ENCODE measurements around the gene KIF25.
A peak's percentile ranks its signal among the peaks of the same experiment; 100 is the strongest.

KIF25 gene

DNA sequence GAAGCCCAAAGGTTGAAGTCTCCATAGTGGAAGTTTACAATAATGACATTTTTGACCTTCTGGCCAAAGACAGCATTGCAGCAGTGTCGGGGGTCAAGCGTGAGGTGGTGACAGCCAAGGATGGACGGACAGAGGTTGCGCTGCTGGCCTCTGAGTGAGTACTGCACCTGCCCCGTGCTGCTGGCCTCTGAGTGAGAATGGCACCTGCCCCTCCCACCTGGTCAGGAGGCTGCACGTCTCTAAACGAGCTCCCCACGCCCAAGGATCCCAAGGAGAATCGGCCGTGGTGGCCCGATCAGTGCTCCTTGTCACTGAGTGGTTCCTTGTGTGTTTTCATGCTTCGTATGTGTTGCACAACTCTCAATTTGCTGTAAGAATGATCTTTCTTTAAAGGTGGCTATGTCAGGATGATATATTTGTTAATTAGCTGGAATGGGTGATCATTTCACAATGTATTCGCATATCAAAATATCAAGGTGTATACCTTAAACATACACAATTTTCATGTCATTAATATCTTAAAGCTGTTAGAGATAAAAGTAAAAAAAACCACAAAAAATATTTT is 41.2 kb downstream of the KIF25 start:
- no peak for DNase-seq
- peaks cover 17% of the 10 kb centered on the region for H3K9me3 Mint-ChIP-seq
- H3K4me1 Mint-ChIP-seq, result no peaks in the 10 kb centered on the region
- peaks cover 7% of the 10 kb centered on the region for H3K36me3 Mint-ChIP-seq (ENCODE audit: low read depth)
- peaks cover 32% of the 10 kb centered on the region for H3K27me3 Mint-ChIP-seq
- no peak overlapping the region for H3K4me3 Mint-ChIP-seq
- H3K27ac Mint-ChIP-seq, result no peak overlapping the region
- ATAC-seq, result no peak

DNA sequence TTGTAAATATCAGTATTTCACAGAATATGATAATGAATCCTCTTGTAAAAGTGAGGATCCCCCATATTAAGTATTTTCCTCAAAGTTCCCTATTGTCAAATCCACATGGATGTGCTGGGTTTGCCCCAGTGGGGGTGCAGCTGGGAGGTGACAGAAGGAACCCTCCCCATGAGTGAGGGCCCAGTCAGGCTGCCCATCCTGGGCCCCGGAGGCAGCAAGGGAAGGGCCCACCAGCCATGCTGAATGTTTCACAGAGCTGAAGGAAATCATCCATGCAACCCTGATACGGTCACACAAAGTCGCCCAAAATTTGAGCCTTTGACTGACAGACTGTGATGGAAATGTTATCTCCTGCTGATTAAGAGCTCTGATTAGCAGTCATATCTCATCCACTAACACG is 41.8 kb downstream of the KIF25 start:
- ATAC-seq, result no peak
- peaks cover 27% of the 10 kb centered on the region for H3K27me3 Mint-ChIP-seq
- no peak overlapping the region for H3K27ac Mint-ChIP-seq
- DNase-seq, result no peak
- no peaks in the 10 kb centered on the region for H3K4me1 Mint-ChIP-seq
- H3K36me3 Mint-ChIP-seq (ENCODE audit: low read depth), result peaks cover 7% of the 10 kb centered on the region
- H3K9me3 Mint-ChIP-seq, result peaks cover 17% of the 10 kb centered on the region
- H3K4me3 Mint-ChIP-seq, result no peak overlapping the region

DNA sequence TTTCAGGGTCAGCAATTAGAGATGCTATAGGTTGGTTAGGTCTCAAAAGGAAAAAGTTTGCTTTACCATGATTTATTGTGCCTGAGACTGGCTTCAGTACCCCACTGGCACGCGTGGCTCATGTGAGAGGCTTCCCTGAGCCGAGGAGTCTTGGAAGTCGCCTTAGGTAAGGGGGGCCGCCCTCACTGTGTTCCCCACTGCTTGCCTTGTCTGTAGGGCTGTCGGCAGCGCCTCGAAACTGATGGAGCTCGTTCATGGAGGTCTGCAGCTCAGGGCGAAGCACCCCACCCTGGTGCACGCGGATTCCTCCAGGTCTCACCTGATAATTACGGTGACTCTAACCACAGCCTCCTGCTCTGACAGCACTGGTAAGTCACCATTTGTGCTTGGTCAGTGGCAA is 42.4 kb downstream of the KIF25 start:
- Mint-ChIP-seq H3K27ac (no peak overlapping the region), H3K4me3 (no peak overlapping the region), H3K9me3 (peaks cover 17% of the 10 kb centered on the region), H3K36me3 (ENCODE audit: low read depth) (peaks cover 7% of the 10 kb centered on the region), H3K4me1 (no peaks in the 10 kb centered on the region), H3K27me3 (peaks cover 22% of the 10 kb centered on the region)
- no peak for DNase-seq
- no peak for ATAC-seq

DNA sequence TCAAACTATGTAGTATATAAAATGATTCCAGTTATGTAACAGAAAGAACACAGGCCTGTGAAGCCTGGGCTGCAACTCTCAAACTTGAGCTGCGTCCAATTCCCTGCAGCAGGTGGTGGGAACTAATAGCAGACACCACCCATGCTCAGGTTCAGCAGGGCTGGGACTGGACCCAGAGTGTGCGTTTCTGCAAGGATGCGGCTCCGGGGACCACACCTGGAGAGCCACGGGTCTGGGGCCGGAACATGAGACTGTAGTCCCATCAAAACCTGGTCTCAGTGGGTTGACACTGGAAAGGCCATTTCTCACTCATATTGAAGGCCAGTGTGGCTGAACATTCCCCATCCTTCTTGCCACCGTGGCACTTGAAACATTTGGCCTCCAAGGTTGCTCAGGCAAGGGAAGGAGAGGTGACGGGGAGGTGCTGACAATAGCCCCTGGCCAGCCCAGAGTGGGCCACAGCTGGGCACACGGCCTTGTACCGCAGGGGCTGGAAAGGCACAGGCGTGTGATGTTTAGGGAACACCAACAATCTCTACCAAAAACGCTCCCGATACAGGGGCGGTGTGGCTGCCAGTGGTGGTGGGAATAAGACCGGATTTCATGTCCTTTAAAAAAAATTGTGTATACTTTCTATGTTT is 43.5 kb downstream of the KIF25 start:
- no peak for ATAC-seq
- DNase-seq, result no peak
- Mint-ChIP-seq H3K36me3 (ENCODE audit: low read depth) (peaks cover 7% of the 10 kb centered on the region), H3K27ac (no peak overlapping the region), H3K4me1 (no peaks in the 10 kb centered on the region), H3K27me3 (peaks cover 13% of the 10 kb centered on the region), H3K9me3 (peaks cover 17% of the 10 kb centered on the region), H3K4me3 (no peak overlapping the region)

DNA sequence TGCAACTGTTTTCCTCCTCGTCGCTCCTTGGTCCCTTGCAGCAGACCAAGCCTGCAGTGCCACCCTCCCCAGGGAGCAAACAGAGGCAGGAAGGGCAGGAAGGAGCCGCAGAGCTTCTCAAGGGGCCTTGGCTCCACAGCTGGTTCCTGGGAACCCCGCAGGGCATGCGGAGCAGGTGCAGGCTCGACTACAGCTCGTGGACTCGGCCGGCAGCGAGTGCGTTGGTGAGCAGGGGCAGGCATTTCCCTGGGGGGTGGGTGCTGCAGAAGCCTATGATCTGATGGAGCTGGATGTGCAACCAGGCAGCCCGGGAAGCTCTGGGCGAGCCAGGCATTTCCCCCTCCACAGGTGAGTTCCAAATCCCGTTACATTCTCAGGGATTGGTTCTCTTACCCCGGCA is 44.5 kb downstream of the KIF25 start:
- H3K9me3 Mint-ChIP-seq, result peaks cover 14% of the 10 kb centered on the region
- H3K27me3 Mint-ChIP-seq, result peaks cover 8% of the 10 kb centered on the region
- ATAC-seq, result peak; percentile 14
- no peak for DNase-seq
- H3K4me3 Mint-ChIP-seq, result no peak overlapping the region
- H3K27ac Mint-ChIP-seq, result no peak overlapping the region
- H3K36me3 Mint-ChIP-seq (ENCODE audit: low read depth), result peaks cover 5% of the 10 kb centered on the region
- no peaks in the 10 kb centered on the region for H3K4me1 Mint-ChIP-seq

DNA sequence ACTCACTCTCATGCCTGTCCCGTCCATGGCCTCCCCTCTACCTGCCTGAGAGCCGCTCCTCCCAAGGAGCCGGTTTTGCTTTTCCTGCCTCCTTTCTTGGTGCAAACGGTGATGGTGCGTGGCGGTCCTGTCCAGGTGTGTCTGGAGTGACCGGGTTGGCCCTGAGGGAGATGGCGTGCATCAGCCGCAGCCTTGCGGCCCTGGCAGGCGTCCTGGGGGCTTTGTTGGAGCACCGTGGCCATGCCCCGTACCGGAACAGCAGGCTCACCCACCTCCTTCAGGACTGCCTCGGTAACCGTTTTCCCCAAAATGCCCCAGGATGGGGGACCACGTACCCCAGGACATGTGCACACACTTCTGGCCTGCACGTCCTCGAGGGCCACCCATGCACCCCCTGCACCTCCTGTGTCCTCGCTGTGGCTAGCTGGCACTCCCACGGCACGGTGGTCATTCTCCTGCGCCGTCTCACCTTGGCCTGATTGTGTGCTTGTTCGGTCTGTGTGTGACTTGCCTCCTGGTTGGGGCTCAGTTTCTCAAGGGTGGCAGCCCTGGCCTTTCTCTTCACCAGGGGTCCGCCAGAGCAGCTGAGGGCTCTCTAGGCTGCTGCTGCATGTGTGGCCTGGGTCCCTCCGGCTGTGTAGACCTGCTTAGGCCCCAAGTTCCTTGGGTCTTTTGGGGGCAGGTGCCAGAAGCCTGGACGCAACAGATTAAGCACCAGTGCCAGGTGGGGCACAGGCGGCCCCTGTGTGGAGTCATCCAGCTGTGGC is 45.1 kb downstream of the KIF25 start:
- peaks cover 2% of the 10 kb centered on the region for H3K27me3 Mint-ChIP-seq
- ATAC-seq (no peak), DNase-seq (no peak)
- H3K4me1 Mint-ChIP-seq, result no peaks in the 10 kb centered on the region
- H3K9me3 Mint-ChIP-seq, result peaks cover 9% of the 10 kb centered on the region
- H3K36me3 Mint-ChIP-seq (ENCODE audit: low read depth), result peaks cover 5% of the 10 kb centered on the region
- H3K4me3 Mint-ChIP-seq, result no peak overlapping the region
- no peak overlapping the region for H3K27ac Mint-ChIP-seq

DNA sequence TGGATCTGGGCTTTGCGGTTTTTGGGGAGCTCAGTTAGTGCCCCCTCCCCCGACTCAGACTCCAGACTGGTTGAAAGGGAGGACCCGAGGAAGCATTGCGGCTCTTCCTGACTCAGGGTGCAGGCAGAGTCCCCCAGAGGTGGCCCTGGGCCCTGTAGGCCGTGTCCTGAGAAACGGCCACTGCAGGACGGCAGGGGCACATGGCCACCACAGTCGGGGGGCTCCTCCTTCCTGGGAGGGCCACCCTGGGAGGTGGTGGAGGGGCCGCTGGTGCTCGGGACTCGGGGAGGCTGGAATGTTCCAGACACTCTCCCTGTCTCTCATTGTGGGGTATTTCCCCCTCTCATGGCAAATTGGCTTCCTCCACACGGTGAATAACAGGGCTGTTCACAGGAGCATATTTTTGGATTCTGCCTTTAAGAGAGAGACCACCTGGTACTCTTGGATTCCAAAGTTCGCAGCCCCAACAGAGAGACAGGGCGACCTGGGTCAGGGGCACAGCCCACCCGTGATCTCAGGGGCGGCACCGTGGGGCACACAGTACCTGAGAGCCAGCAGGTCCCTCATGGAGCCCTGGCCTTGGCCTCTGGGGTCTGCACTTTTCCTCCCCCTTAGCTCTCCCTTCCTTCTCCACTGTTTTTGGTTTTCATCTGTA is 45.8 kb downstream of the KIF25 start:
- H3K36me3 Mint-ChIP-seq (ENCODE audit: low read depth), result peaks cover 5% of the 10 kb centered on the region
- no peak overlapping the region for H3K4me3 Mint-ChIP-seq
- DNase-seq (no peak), ATAC-seq (no peak)
- H3K9me3 Mint-ChIP-seq, result peaks cover 6% of the 10 kb centered on the region
- no peaks in the 10 kb centered on the region for H3K4me1 Mint-ChIP-seq
- H3K27ac Mint-ChIP-seq, result no peak overlapping the region
- H3K27me3 Mint-ChIP-seq, result peaks cover 2% of the 10 kb centered on the region

DNA sequence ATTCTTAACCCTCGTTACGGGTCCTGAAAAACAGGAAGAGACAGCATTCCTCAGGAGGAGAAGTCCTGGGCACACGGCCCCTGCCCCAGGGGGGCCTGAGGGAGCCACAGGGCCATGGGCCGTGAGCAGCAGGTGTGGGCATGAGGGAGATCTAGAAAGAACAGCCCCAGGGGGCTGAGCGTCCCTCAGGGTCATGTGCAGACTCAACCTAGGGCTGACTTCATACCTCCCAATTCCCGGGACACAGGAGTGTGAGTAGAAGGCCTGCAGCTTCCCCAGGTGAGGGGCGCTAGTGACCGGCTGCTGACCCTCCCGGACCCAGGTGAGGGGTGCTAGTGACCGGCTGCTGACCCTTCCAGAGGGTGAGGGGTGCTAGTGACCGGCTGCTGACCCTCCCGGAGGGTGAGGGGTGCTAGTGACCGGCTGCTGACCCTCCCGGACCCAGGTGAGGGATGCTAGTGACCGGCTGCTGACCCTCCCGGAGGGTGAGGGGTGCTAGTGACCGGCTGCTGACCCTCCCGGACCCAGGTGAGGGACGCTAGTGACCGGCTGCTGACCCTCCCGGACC is 46.5 kb downstream of the KIF25 start:
- no peak overlapping the region for H3K27ac Mint-ChIP-seq
- H3K9me3 Mint-ChIP-seq, result peaks cover 6% of the 10 kb centered on the region
- no peaks in the 10 kb centered on the region for H3K27me3 Mint-ChIP-seq
- H3K4me1 Mint-ChIP-seq, result no peaks in the 10 kb centered on the region
- no peak overlapping the region for H3K4me3 Mint-ChIP-seq
- ATAC-seq, result no peak
- DNase-seq, result no peak
- peaks cover 5% of the 10 kb centered on the region for H3K36me3 Mint-ChIP-seq (ENCODE audit: low read depth)

DNA sequence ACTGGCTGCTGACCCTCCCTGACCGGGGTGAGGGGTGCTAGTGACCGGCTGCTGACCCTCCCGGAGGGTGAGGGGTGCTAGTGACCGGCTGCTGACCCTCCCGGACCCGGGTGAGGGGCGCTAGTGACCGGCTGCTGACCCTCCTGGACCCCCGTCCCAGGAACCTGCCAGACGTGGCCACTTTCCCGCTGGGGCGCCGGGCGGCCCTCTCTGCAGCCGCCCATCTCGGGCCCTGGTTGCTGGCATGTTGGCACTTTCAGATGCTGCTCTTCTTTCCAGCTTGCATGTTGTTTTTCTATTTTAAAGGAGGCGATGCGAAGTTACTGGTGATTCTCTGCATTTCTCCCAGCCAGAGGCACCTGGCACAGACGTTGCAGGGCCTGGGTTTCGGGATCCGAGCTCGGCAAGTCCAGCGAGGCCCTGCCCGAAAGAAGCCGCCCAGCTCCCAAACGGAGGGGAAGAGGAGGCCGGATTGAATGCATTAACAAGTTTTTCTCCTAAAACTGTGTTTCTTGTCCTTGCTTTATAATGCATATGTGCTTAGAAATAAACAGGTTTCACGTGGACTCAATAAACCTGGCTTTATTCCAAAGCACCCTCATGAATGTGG is 47.2 kb downstream of the KIF25 start:
- ATAC-seq (no peak), DNase-seq (no peak)
- H3K27me3 Mint-ChIP-seq, result no peaks in the 10 kb centered on the region
- no peak overlapping the region for H3K27ac Mint-ChIP-seq
- H3K9me3 Mint-ChIP-seq, result peaks cover 3% of the 10 kb centered on the region
- peaks cover 2% of the 10 kb centered on the region for H3K36me3 Mint-ChIP-seq (ENCODE audit: low read depth)
- H3K4me1 Mint-ChIP-seq, result no peaks in the 10 kb centered on the region
- H3K4me3 Mint-ChIP-seq, result no peak overlapping the region

DNA sequence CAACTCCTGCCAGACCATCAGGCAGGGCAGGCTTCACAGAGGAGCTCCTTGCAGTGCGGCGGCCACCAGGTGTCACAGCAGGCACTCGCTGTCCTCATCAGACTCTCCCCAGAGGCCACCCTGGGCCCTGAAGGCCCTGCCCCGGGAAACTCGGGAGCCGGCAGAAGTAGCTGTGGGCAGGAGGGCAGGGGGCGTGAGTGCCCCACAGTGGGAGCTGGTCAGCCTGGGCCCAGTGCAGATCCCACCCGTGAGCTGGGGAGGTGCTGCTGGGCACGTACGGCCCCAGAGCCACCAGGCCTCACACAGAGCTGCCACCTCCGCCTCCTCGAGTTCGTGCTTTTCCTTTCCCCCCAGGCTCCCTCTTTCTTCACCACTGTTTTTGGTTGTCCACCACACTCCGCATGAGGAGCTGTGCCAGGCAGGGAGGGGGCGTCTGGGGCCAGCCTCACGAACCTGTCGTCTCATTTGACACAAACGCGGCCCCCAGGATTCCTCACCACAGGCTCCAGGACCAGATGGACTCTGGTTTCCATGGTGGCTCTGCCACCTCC is 47.7 kb downstream of the KIF25 start:
- Mint-ChIP-seq H3K4me1 (no peaks in the 10 kb centered on the region), H3K4me3 (no peak overlapping the region), H3K9me3 (no peaks in the 10 kb centered on the region), H3K27me3 (no peaks in the 10 kb centered on the region), H3K27ac (no peak overlapping the region), H3K36me3 (ENCODE audit: low read depth) (peaks cover 1% of the 10 kb centered on the region)
- no peak for DNase-seq
- ATAC-seq, result no peak

DNA sequence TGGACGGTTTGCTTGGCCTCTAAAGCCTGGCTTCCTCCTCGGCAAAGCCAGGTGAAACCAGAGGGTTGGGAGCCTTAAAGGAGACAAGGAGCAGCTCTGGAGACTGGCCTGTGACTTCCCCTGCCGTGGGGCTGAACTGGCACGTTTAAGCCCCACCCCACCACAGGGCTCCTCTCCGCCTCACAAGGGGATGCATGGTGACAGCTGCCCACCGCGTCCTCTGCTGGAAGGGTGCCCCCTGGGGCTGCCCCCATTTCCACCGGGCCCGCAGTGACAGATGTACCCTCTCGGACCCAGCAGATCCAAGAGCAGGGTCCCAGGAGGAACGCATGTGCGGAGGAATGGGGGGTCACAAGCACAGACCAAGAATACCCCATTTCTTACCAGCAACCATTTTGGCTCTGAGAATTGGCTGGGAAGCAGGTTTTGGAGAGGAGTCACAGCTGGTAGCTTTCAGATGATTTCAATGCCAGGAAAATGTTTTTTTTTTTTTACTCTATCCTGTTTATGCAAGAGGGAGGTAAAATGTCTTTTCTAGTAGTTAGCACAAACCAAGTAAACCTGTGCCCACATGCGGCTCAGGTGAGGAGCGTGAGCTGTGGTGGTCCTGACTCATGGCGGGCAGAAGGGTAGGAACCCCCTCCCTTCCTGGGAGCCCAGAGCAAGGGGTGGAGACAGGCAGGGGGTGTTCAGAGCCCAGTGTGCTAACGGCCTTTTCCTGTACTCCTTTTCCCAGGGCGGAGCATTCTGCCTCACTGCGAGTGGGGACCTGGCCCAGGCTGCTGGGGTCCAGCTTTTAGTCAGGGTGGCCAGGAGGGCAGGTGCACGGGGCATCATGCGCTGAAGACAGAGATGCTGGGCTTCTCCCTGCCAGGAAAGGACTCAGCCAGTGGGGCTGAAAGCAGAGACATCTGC is 48.5 kb downstream of the KIF25 start:
- Mint-ChIP-seq H3K27ac (no peak overlapping the region), H3K36me3 (ENCODE audit: low read depth) (no peaks in the 10 kb centered on the region), H3K27me3 (no peaks in the 10 kb centered on the region)

DNA sequence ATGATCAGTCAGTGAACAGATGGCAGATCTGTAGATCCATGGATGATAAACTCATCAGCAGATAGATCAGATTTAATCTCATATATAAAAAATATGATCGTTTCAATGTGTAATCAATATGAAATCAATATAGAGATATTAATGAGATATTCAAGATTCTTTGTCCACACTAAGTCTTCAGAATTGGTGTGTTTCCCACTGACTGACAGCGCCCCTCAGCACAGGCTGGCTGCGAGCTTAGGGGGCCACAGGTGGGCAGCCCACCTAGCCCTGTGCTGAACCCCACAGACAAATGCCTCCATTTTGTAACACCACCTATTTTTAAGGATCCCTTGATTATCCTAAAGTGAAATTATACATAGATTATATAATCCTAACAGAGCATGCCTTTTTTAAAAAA is 49.2 kb downstream of the KIF25 start:
- no peaks in the 10 kb centered on the region for H3K9me3 Mint-ChIP-seq
- DNase-seq (no peak), ATAC-seq (no peak)
- no peaks in the 10 kb centered on the region for H3K36me3 Mint-ChIP-seq (ENCODE audit: low read depth)
- H3K27ac Mint-ChIP-seq, result no peak overlapping the region
- no peaks in the 10 kb centered on the region for H3K4me1 Mint-ChIP-seq
- H3K4me3 Mint-ChIP-seq, result no peak overlapping the region
- H3K27me3 Mint-ChIP-seq, result no peaks in the 10 kb centered on the region

More for the DNA sequence above, 48.5 kb downstream of the KIF25 start:
- H3K4me3 Mint-ChIP-seq, result no peak overlapping the region
- DNase-seq (no peak), ATAC-seq (no peak)
- H3K4me1 Mint-ChIP-seq, result no peaks in the 10 kb centered on the region
- no peaks in the 10 kb centered on the region for H3K9me3 Mint-ChIP-seq

Measured in activated naive CD8-positive, alpha-beta T cell treated with anti-CD3 and anti-CD28 coated beads, Interleukin-2, amount 50 U/mL, for 24 hours (primary cell).